NOMO-1 treated with dmso at 0.1 percent for 144 hours (cell line): ENCODE data around the gene TIMM44.

ENCODE experiments used
- DNase-seq: peaks from one replicate; lab custom pipeline; 2025; ENCODE audit not compliant: unreplicated experiment; lab: John Stamatoyannopoulos, UW

Gene TIMM44

DNA sequence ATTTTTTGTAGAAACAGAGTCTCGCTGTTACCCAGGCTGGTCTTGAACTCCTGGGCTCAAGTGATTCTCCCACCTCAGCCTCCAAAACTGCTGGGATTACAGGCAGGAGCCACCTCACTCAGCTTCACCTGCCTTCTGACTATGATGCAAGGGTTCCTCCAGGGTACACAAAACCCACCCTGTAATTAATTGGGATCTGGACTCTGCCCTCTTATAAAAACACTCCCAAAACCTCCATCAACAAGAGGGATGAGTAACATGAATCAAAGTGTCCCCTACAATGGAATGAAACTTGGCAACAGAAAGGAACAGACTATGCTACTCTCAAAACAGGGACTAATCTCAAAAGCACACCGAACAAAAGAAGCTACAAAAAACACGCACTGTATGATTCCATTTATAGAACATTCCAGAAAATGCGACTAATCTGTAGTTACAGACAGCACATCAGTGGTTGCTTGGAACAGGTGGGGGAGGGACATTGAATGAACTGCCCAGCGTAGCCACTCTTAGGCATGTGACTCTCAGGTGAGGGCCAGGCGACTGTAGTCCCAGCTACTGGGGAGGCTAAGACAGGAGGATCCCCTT lies 66.1 kb downstream of the TIMM44 start:
- DNase-seq: no peak
